T follicular helper cell (primary cell): ENCODE results near the gene PACS2.

Experiments used
- DNase-seq: peaks from one replicate; pipeline ENCODE4 v3.0.0-alpha.2; 2020; ENCODE audit warnings: low read depth

The PACS2 gene

GRCh38 chr14:105420101-105420973 is 105.8 kb downstream of the PACS2 start:
- DNase-seq, result no peak

- DNase-seq, result no peak
Observed at GRCh38 chr14:105420974-105421674, 106.6 kb downstream of the PACS2 start.

- DNase-seq, result no peak
Observed at GRCh38 chr14:105421723-105422615, 107.4 kb downstream of the PACS2 start.

- DNase-seq, result no peak
Observed at GRCh38 chr14:105422695-105423487, 108.3 kb downstream of the PACS2 start.

GRCh38 chr14:105423488-105424195 is 109.1 kb downstream of the PACS2 start:
- DNase-seq, result no peak

- DNase-seq, result no peak
Observed at GRCh38 chr14:105424861-105425260, 110.3 kb downstream of the PACS2 start.

GRCh38 chr14:105425823-105426247 is 111.3 kb downstream of the PACS2 start:
- DNase-seq, result no peak

GRCh38 chr14:105426416-105427130 is 112.0 kb downstream of the PACS2 start:
- no peak for DNase-seq

- no peak for DNase-seq
Observed at GRCh38 chr14:105427412-105427811, 112.9 kb downstream of the PACS2 start.

- no peak for DNase-seq
Observed at GRCh38 chr14:105427936-105428485, 113.5 kb downstream of the PACS2 start.

GRCh38 chr14:105430042-105430441 is 115.5 kb downstream of the PACS2 start:
- DNase-seq, result no peak

- DNase-seq, result no peak
Observed at GRCh38 chr14:105430565-105430964, 116.0 kb downstream of the PACS2 start.

- DNase-seq, result no peak
Observed at GRCh38 chr14:105431256-105431655, 116.7 kb downstream of the PACS2 start.

GRCh38 chr14:105432657-105433056 is 118.1 kb downstream of the PACS2 start:
- DNase-seq, result no peak

- DNase-seq, result no peak
Observed at GRCh38 chr14:105433161-105433605, 118.6 kb downstream of the PACS2 start.

- no peak for DNase-seq
Observed at GRCh38 chr14:105436402-105436801, 121.9 kb downstream of the PACS2 start.

GRCh38 chr14:105436891-105437722 is 122.6 kb downstream of the PACS2 start:
- DNase-seq, result no peak

GRCh38 chr14:105437723-105438500 is 123.4 kb downstream of the PACS2 start:
- no peak for DNase-seq
